ENCODE results near the gene SYNJ2. TPM values are rescaled to one million over a fixed set of nuclear protein-coding genes. Genes with fewer than 3 reads are reported as not detected.

SYNJ2 gene
- total and polyA plus RNA-seq, 9 donors: 3.6 to 18.7 (median 9.8) TPM

GRCh38 chr6:158028876-158029275, 47.2 kb downstream of the SYNJ2 start:
- Histone ChIP-seq H3K4me1 (ENCODE audit: insufficient read depth) (peaks cover 14% of the 10 kb centered on the region), H3K4me3 (no peak overlapping the region), H3K27ac (no peak overlapping the region), H3K9me3 (no peaks in the 10 kb centered on the region), H3K36me3 (no peaks in the 10 kb centered on the region), H3K27me3 (no peaks in the 10 kb centered on the region)
- TF ChIP-seq, protein P1, sequence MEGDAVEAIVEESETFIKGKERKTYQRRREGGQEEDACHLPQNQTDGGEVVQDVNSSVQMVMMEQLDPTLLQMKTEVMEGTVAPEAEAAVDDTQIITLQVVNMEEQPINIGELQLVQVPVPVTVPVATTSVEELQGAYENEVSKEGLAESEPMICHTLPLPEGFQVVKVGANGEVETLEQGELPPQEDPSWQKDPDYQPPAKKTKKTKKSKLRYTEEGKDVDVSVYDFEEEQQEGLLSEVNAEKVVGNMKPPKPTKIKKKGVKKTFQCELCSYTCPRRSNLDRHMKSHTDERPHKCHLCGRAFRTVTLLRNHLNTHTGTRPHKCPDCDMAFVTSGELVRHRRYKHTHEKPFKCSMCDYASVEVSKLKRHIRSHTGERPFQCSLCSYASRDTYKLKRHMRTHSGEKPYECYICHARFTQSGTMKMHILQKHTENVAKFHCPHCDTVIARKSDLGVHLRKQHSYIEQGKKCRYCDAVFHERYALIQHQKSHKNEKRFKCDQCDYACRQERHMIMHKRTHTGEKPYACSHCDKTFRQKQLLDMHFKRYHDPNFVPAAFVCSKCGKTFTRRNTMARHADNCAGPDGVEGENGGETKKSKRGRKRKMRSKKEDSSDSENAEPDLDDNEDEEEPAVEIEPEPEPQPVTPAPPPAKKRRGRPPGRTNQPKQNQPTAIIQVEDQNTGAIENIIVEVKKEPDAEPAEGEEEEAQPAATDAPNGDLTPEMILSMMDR (IDR thresholded peaks at IDR 0.05): no peak
- TF ChIP-seq EP300 (IDR thresholded peaks at IDR 0.05) (no peak), POLR2A (IDR thresholded peaks at IDR 0.05) (no peak)
- 87 to 95% (median 92%) methylated on average over 8 of the region's 8 CpGs for WGBS, 3 donors
- intact Hi-C loops (cut with DNase I): no loop called here
- peak in 1 of 5 donors; percentile 27 for DNase-seq

GRCh38 chr6:158029668-158030230, 48.1 kb downstream of the SYNJ2 start:
- intact Hi-C loops (cut with DNase I): no loop called here
- no peaks in the 10 kb centered on the region for H3K36me3 ChIP-seq
- no peak overlapping the region for H3K27ac ChIP-seq
- peaks cover 14% of the 10 kb centered on the region for H3K4me1 ChIP-seq (ENCODE audit: insufficient read depth)
- 93 to 96% (median 94%) methylated on average over 10 of the region's 10 CpGs for WGBS, 3 donors
- no peak overlapping the region for H3K4me3 ChIP-seq
- no peaks in the 10 kb centered on the region for H3K9me3 ChIP-seq
- no peak for TF ChIP-seq POLR2A (IDR thresholded peaks at IDR 0.05)
- TF ChIP-seq EP300 (IDR thresholded peaks at IDR 0.05): no peak
- TF ChIP-seq, protein P1 (IDR thresholded peaks at IDR 0.05): no peak
- DNase-seq: no peak
- H3K27me3 ChIP-seq: no peaks in the 10 kb centered on the region

GRCh38 chr6:158030380-158031300, 49.0 kb downstream of the SYNJ2 start:
- DNase-seq: no peak
- intact Hi-C loops (cut with DNase I): no loop called here
- TF ChIP-seq EP300 (IDR thresholded peaks at IDR 0.05) (no peak), POLR2A (IDR thresholded peaks at IDR 0.05) (no peak)
- H3K4me3 ChIP-seq: no peak overlapping the region
- H3K36me3 ChIP-seq: no peaks in the 10 kb centered on the region
- WGBS, 3 donors: 90 to 92% (median 90%) methylated on average over 16 of the region's 16 CpGs
- H3K27me3 ChIP-seq: no peaks in the 10 kb centered on the region
- no peak overlapping the region for H3K27ac ChIP-seq
- H3K4me1 ChIP-seq (ENCODE audit: insufficient read depth): peaks cover 14% of the 10 kb centered on the region
- H3K9me3 ChIP-seq: no peaks in the 10 kb centered on the region

- Histone ChIP-seq H3K9me3 (no peaks in the 10 kb centered on the region), H3K4me1 (ENCODE audit: insufficient read depth) (peaks cover 7% of the 10 kb centered on the region), H3K4me3 (no peak overlapping the region), H3K36me3 (no peaks in the 10 kb centered on the region), H3K27ac (no peak overlapping the region), H3K27me3 (no peaks in the 10 kb centered on the region)
- DNase-seq: peak in 1 of 5 donors; percentile 50
- 47 to 52% (median 52%) methylated on average over 20 of the region's 20 CpGs for WGBS, 3 donors
- intact Hi-C loops (cut with DNase I): no loop called here
- TF ChIP-seq, protein P1 (IDR thresholded peaks at IDR 0.05): no peak
- TF ChIP-seq POLR2A (IDR thresholded peaks at IDR 0.05): no peak
- TF ChIP-seq EP300 (IDR thresholded peaks at IDR 0.05): no peak
Measured at GRCh38 chr6:158031381-158032353, 50.0 kb downstream of the SYNJ2 start.
